NCI-H446 (cell line): Measurements from ENCODE around the gene SPECC1L.
A peak's percentile ranks its signal among the peaks of the same experiment; 100 is the strongest.

ENCODE experiments used
- DNase-seq, 2 experiments: peaks; one replicate each; lab custom pipeline; 2025; lab: John Stamatoyannopoulos, UW

SPECC1L gene

DNA sequence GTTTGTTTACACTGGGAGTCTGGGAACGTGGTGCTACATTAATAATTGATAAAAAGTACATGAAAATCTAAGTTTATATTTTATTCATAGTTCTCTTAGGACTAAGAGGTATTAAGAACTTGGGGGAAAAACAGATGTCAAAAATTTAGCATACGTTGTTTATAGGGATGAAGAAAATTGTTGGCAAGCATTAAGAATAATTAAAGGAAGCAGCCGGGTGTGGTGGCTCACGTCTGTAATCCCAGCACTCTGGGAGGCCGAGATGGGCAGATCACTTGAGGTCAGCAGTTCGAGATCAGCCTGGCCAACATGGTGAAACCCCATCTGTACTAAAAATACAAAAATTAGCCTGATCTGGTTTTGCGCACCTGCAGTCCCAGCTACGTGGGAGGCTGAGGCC, 96.1 kb downstream of the SPECC1L start:
- DNase-seq: no peak

GRCh38 chr22:24367841-24368240, 97.2 kb downstream of the SPECC1L start:
- no peak for DNase-seq

DNA sequence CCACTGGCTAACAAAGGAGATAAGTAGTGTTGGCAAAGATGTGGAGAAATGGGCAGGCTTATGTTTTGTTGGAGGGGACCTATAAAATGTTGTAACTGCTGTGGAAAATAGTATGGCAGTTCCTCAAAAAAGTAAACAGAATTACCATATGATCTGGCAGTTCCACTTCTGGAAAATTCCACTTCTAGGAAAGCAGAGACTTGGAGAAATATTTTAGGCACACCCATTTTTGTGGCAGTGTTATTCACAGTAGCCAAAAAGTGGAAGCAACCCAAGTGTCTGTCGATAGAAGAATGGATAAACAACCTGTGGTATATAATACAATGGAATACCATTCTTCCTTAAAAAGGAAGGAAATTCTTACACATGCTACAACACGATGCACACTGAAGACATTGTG, 99.8 kb downstream of the SPECC1L start:
- no peak for DNase-seq

- DNase-seq: no peak
These were observed 105.4 kb downstream of the SPECC1L start for GRCh38 chr22:24376002-24376401.

- DNase-seq: no peak
These were observed 106.0 kb downstream of the SPECC1L start for GRCh38 chr22:24376586-24376985.

GRCh38 chr22:24379536-24379935, 108.9 kb downstream of the SPECC1L start:
- no peak for DNase-seq

DNA sequence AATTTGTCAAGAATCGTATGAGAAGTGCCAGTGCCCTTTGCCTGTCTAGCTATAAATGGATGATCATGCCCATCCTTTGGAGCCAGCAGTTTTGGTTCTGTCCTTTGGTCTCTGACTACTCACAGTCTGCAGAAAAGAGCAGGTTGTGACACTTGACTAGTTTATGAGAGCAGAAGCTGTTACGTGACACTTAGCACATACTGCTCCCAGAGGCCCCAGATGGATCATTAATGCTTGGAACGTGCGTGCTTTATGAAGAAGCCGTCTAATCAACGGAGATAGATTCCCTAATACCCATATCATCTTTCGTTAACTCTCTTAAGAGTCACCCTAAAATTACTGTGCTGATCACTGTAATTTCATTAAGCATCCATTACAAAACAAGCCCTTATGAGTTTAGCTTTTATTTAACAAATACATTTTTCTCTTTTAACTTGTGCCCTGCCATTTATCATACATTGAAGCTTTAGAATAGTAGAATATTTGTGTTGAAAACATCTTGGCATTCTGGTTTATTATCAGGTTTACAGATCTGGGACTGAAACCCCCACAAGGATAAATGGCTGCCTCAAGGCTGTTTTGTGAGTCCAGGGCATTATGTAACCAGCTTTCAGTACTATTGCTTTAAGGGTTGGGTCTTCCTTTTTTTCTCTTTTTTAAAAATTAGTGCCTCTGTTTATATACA, 109.7 kb downstream of the SPECC1L start:
- DNase-seq: no peak

- no peak for DNase-seq
These were observed 110.2 kb downstream of the SPECC1L start for GRCh38 chr22:24380905-24381230.

DNA sequence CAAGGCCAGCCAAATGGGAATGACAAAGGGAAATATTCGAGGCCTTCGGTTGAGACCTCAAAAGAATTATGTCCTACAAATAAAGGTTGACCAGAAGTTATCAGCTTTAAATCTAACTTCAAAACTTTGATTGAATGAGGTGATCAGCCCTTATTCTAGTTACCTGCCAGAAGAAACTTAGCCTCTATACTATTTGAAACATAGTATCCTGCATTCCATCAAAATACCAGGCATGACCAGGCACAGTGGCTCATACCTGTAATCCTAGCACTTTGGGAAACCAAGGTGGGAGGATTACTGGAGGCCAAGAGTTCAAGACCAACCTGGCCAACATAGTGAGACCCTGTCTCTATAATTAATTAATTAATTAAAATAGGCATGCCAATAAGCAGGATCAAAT, 112.4 kb downstream of the SPECC1L start:
- DNase-seq: no peak

- DNase-seq: no peak
These were observed 113.5 kb downstream of the SPECC1L start for GRCh38 chr22:24384131-24384530.

DNA sequence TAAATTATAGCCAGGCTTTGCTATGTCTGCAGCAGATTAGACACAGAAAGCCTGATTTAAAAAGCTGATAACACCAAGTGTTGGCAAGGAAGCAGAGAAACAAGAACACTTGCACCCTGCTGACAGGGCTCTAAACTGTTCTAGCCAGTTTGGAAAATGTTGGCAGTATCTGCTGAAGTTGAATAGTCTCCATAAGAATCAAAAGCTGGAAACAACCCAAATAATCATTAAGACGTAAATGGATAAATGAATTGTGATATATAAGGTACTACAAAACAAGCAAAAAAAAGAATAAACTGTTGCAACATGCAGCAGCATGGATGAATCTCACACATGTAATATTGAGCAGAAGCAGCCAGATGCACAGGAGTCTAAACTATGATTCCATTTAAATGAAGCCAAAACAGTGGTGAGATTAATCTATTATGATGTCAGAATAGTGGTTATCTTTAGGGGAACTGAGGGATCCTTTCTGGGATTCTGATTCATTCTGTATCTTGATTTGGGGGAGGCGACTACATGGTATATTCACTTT, 116.4 kb downstream of the SPECC1L start:
- DNase-seq: peak in 1 of 2 experiments; percentile 23

DNA sequence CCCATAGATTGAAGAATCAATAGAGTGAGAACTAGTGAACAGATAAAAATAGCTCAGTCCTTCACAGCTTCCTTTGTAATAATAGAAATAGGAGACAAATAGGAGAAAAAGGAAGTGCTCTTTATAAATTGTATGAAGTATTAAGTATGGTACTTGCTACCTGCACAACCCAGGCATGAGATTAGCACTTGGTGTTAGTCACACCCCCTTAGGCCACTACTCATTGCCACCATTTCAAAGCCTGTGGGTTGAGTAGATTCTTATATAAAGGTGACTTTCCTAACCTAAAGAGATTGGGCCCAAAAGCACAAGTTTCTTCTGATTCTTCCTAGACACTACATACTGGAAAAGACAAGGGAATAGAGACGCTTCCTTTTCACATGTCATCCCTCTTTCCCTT, 119.0 kb downstream of the SPECC1L start:
- DNase-seq: no peak

DNA sequence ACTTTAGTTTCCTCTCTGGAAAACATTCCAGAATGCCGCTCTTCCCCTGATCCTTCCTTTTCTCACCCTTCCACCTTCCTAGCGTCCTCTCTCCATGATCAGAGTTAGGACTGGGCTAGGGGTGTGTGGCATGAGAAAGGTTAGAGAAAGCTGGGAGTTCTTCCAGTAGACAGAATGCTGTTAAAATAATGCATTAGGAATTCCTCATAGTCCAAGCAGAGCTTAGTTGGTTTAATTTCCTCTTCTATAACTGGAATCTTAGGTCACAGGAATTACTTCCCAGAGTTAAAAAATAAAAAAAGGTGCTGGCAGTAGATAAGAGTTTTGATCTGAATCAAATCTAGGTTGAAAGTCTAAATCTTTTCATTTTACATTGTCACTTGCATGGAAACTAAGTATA, 119.5 kb downstream of the SPECC1L start:
- no peak for DNase-seq

DNA sequence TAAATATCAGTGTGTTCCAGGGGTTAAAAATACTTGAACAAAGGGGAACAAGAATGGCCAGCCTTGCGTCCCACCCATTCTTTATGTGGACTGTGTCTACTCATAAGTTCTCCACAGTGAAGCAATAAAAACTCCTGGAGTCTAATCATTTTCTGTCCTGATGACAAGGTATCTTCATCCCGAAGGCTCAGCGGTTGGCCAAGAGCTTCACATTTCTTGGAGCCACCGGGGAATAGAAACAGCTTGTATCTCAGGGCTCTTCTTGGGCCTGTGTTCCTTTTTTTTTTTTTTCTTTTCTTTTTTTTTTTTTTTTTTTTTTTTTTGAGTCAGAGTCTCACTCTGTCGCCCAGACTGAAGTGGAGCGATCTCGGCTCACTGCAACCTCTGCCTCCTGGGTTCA, 119.9 kb downstream of the SPECC1L start:
- DNase-seq: peak in 1 of 2 experiments; percentile 2

GRCh38 chr22:24391836-24392217, 121.2 kb downstream of the SPECC1L start:
- DNase-seq: no peak

DNA sequence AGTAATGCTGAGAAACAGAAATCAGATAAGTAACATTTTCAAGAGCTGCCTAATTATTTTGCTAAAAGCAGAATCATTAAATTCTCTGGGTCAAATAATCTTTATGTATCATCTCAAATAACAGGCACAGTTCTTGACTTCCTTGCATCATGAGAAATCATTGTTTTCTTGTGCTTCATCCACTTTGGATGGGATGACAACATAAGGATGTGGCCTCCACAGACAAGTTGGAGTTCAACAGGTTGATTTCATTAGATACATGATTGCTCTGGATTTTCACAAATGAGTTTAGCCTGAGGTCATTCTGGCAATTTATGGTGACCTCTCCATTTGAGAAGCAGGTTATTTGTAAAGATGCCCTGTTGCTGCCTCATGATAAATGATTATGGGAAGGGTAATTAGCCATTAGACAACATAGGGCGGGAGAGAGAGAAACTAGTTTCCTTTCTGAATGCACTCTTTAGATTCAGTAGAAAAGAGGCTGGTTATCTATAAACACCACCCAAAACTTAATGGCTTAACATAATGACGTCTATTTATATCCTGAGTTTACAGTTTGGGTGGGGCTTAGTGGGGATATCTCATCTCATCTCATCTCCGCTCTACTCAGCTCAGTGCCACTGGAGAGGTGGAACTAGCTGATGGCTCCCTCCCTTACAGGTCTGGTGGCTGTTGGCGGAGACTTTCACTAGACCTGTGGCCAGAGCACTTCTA, 121.7 kb downstream of the SPECC1L start:
- DNase-seq: no peak

DNA sequence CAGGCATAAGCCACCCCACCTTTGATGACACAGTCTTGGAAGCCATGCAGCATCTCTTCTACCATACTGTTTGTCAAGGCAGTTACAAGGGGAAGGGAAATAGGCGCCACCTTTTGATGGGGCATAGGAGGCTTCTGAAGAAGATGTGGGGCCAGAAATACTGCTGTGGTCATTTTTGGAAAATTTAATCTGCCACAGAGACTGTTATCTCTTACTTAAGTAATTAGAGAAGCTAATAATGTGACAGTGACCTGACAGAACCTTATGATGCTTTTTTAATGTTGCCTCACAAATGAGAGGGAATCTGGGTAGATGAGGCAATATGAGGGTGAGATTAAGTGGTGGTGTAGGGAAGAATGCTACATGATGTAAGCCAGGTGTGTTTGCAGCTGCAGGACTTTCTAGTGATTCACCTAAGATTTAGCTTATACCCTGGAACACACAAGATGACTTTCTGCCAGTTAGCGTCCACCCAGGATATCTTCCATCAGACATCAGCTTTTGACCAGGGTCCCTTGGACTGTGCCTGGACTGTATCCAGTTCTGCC, 122.5 kb downstream of the SPECC1L start:
- DNase-seq: no peak

GRCh38 chr22:24393848-24394247, 123.2 kb downstream of the SPECC1L start:
- no peak for DNase-seq

GRCh38 chr22:24394254-24394653, 123.6 kb downstream of the SPECC1L start:
- no peak for DNase-seq

DNA sequence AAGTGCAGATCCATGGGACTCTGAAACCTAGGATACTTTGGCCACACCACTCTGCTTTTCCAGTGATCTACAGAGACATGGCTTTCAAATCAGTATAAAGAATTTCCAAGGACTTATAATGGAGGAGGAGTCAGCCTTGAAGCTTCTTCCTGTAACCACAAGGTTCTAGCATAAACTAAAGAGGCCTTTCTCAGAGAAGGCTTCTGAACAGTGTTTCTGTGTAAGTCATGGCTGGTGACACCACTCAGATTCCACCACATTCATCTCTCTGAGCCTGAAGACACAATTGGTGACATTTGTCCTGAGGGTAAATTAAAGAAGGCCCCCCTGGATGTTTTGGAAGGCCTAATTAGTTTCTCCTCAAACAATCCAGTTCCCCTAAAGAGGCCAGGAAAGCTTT, 127.8 kb downstream of the SPECC1L start:
- DNase-seq: no peak

DNA sequence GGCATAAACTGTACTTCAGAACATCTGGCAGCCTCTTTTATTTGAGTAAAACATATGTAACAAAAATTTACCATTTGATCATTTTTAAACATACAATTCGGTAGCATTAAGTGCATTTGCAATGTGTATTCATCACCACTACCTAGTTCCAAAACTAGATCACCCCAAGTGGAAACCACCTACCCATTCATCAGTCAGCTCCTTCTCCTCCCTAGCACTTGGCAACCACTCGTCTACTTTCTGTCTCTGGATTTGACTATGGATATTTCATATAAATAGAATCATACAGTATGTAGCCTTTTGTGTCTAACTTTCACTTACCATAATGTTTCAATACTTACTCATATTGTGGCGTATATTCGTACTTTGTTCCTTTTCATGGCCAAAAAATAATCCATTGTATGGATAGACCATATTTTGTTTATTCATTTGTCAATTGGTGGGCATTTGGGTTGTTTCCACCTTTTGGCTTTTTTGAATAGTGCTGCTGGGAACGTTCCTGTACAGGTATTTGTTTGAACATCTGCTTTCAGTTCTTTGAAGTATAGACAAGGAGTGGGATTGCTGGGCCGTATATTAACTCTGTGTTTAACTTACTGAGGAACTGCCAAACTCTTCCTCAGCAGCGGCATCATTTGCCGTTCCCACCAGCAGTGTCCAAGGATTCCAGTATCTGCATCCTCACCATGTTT, 129.5 kb downstream of the SPECC1L start:
- DNase-seq: no peak

GRCh38 chr22:24400726-24401596, 130.3 kb downstream of the SPECC1L start:
- DNase-seq: no peak
